ENCODE measurements around the gene PRKN.

Gene PRKN

GRCh38 chr6:162463576-162463975, 264.0 kb downstream of the PRKN start (continued):
- TF ChIP-seq ZNF510 (tag by site-specific recombination; IDR thresholded peaks at IDR 0.05; ENCODE audit: insufficient replicate concordance) (no peak), ZNF558 (tag by site-specific recombination; IDR thresholded peaks at IDR 0.05) (no peak)

GRCh38 chr6:162459985-162460384, 267.6 kb downstream of the PRKN start:
- Histone ChIP-seq H3K4me3 (ENCODE audit: low read depth, low read length) (no peak overlapping the region), H3K36me3 (ENCODE audit: control insufficient read depth in 2 of 2, insufficient read depth in 1 of 2, low read length in 2 of 2) (no peaks in the 10 kb centered on the region), H3K4me1 (ENCODE audit: control insufficient read depth, insufficient read depth, low read length) (no peaks in the 10 kb centered on the region), H3K27ac (ENCODE audit: extremely low read depth, low read depth, low read length) (no peak overlapping the region), H3K9me3 (ENCODE audit: control insufficient read depth, insufficient read depth, low read depth, low read length) (no peaks in the 10 kb centered on the region)
- CTCF ChIA-PET, result no interaction called here
- no peak for TF ChIP-seq ZNF624 (tag by site-specific recombination; IDR thresholded peaks at IDR 0.05)
- TF ChIP-seq ZNF146 (tag by site-specific recombination; IDR thresholded peaks at IDR 0.05), result peak; percentile 63
- no peak for TF ChIP-seq ZNF791 (tag by site-specific recombination; IDR thresholded peaks at IDR 0.05)
- no peak for TF ChIP-seq ZNF121 (tag by site-specific recombination; IDR thresholded peaks at IDR 0.05)
- TF ChIP-seq ZNF623 (tag by site-specific recombination; IDR thresholded peaks at IDR 0.05), result no peak
- POLR2A ChIA-PET, result no interaction called here

GRCh38 chr6:162450358-162450757, 277.2 kb downstream of the PRKN start:
- CTCF ChIA-PET, result no interaction called here
- no peaks in the 10 kb centered on the region for H3K9me3 ChIP-seq (ENCODE audit: control insufficient read depth, insufficient read depth, low read depth, low read length)
- POLR2A ChIA-PET, result no interaction called here
- no peaks in the 10 kb centered on the region for H3K36me3 ChIP-seq (ENCODE audit: control insufficient read depth in 2 of 2, insufficient read depth in 1 of 2, low read length in 2 of 2)
- H3K4me3 ChIP-seq (ENCODE audit: low read depth, low read length), result no peak overlapping the region
- H3K4me1 ChIP-seq (ENCODE audit: control insufficient read depth, insufficient read depth, low read length), result no peaks in the 10 kb centered on the region
- TF ChIP-seq ZNF580 (tag by site-specific recombination; IDR thresholded peaks at IDR 0.05) (no peak), REST (tag by site-specific recombination; IDR thresholded peaks at IDR 0.05) (no peak), ZNF501 (tag by site-specific recombination; IDR thresholded peaks at IDR 0.05) (no peak), INSM2 (tag by site-specific recombination; IDR thresholded peaks at IDR 0.05) (no peak), ZNF19 (tag by site-specific recombination; IDR thresholded peaks at IDR 0.05; ENCODE audit: low read depth) (no peak), ZSCAN23 (tag by site-specific recombination; IDR thresholded peaks at IDR 0.05) (no peak), ZNF768 (tag by site-specific recombination; IDR thresholded peaks at IDR 0.05) (no peak)
- TF ChIP-seq, protein P1, sequence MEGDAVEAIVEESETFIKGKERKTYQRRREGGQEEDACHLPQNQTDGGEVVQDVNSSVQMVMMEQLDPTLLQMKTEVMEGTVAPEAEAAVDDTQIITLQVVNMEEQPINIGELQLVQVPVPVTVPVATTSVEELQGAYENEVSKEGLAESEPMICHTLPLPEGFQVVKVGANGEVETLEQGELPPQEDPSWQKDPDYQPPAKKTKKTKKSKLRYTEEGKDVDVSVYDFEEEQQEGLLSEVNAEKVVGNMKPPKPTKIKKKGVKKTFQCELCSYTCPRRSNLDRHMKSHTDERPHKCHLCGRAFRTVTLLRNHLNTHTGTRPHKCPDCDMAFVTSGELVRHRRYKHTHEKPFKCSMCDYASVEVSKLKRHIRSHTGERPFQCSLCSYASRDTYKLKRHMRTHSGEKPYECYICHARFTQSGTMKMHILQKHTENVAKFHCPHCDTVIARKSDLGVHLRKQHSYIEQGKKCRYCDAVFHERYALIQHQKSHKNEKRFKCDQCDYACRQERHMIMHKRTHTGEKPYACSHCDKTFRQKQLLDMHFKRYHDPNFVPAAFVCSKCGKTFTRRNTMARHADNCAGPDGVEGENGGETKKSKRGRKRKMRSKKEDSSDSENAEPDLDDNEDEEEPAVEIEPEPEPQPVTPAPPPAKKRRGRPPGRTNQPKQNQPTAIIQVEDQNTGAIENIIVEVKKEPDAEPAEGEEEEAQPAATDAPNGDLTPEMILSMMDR (tag by site-specific recombination; IDR thresholded peaks at IDR 0.05), result no peak
- H3K27ac ChIP-seq (ENCODE audit: extremely low read depth, low read depth, low read length), result no peak overlapping the region
